B cell (primary cell): ENCODE data around the gene MEX3B. TPM values are rescaled to one million over a fixed set of nuclear protein-coding genes. Genes with fewer than 3 reads are reported as not detected.

Experiments used
- ATAC-seq: fragments of 200-7000 bp; cut with Tn5 transposase; one replicate; pipeline ENCODE4 v1.10.0; 2021; ENCODE audit warnings: low read depth, mild to moderate bottlenecking, moderate number of reproducible peaks, moderate library complexity
- CTCF ChIA-PET: fragments of 350-600 bp; sonication (Branson Sonifier 250); formaldehyde crosslinking; loops from one replicate; lab custom pipeline; 2021; ENCODE audit warnings: antibody characterized with exemption, inconsistent platforms; lab: Charles Lee
- POLR2A ChIA-PET: fragments of 350-600 bp; sonication (Branson Sonifier 250); formaldehyde crosslinking; loops from one replicate; lab custom pipeline; 2021; ENCODE audit warnings: antibody characterized with exemption; lab: Charles Lee
- DNase-seq: peaks from one replicate; pipeline ENCODE4 v3.0.0; 2013
- H2AFZ ChIP-seq: 2 replicates; pipeline ENCODE4 v1.6.1; 2012; ENCODE audit warnings: mild to moderate bottlenecking, low read depth, low read length; ENCODE audit not compliant: insufficient read depth, poor library complexity, severe bottlenecking
- H3K27ac ChIP-seq, 2 donors: 1 replicate in 1 of 2; 2 replicates in 1 of 2; pipeline ENCODE4 v1.5.1; 2012 to 2013; ENCODE audit warnings: low read length in 2 of 2, mild to moderate bottlenecking in 2 of 2, moderate library complexity in 1 of 2
- H3K27me3 ChIP-seq, 4 experiments: fragments of 200-600 bp in 1 of 4; sonication (generic) in 1 of 4; replicated peaks in 1 of 4; 1 replicate in 2 of 4; 2 replicates in 2 of 4; pipeline versions ENCODE4 v1.6.1 to v1.7.0; 2013 to 2016; ENCODE audit warnings: low read length in 3 of 4, mild to moderate bottlenecking in 2 of 4, mixed read lengths in 1 of 4, moderate library complexity in 1 of 4; ENCODE audit not compliant: insufficient read depth in 4 of 4, control insufficient read depth in 3 of 4; ENCODE audit errors: control extremely low read depth in 1 of 4
- H3K36me3 ChIP-seq, 2 experiments: replicated peaks in 1 of 2; 1 replicate in 1 of 2; 2 replicates in 1 of 2; pipeline versions ENCODE4 v1.6.1 to v1.7.1; 2013; ENCODE audit warnings: low read length in 1 of 2; ENCODE audit not compliant: insufficient read depth in 2 of 2, control insufficient read depth in 1 of 2; ENCODE audit errors: control extremely low read depth in 1 of 2, extremely low read depth in 1 of 2
- H3K4me1 ChIP-seq, 2 donors: fragments of 200-600 bp in 1 of 2; sonication (generic) in 1 of 2; 1 replicate in 1 of 2; 2 replicates in 1 of 2; pipeline versions ENCODE4 v1.5.1 to v1.6.1; 2013 to 2017; ENCODE audit warnings: low read length in 2 of 2; ENCODE audit not compliant: control insufficient read depth in 2 of 2, insufficient read depth in 2 of 2
- H3K4me2 ChIP-seq: replicated peaks from 2 replicates; pipeline ENCODE3; 2012; ENCODE audit warnings: mild to moderate bottlenecking, low read depth, low read length; ENCODE audit not compliant: poor library complexity, severe bottlenecking
- H3K4me3 ChIP-seq, 5 experiments: fragments of 200-600 bp in 1 of 5; sonication (generic) in 1 of 5; 1 replicate in 3 of 5; 2 replicates in 2 of 5; pipeline versions ENCODE4 v1.5.1 to v1.7.0; 2011 to 2016; ENCODE audit warnings: low read length in 4 of 5, mild to moderate bottlenecking in 4 of 5, low read depth in 2 of 5, control low read depth in 1 of 5, moderate library complexity in 1 of 5; ENCODE audit not compliant: insufficient read depth in 1 of 5; ENCODE audit errors: control extremely low read depth in 1 of 5, extremely low read depth in 1 of 5
- H3K79me2 ChIP-seq: fragments of 200-600 bp; sonication (generic); one replicate; pipeline ENCODE4 v1.6.0; 2016; ENCODE audit warnings: low read length; ENCODE audit not compliant: control insufficient read depth, insufficient read depth
- H3K9ac ChIP-seq: fragments of 200-600 bp; sonication (generic); 2 replicates; pipeline ENCODE4 v1.6.1; 2017; ENCODE audit warnings: mild to moderate bottlenecking, low read length, moderate library complexity
- H3K9me3 ChIP-seq, 3 donors: one replicate each; pipeline versions ENCODE4 v1.6.1 to v1.7.1; 2013; ENCODE audit warnings: low read length in 2 of 3; ENCODE audit not compliant: control insufficient read depth in 2 of 3, insufficient read depth in 1 of 3; ENCODE audit errors: control extremely low read depth in 1 of 3
- H4K20me1 ChIP-seq: 2 replicates; pipeline ENCODE4 v1.6.0; 2012; ENCODE audit warnings: mild to moderate bottlenecking, low read length; ENCODE audit not compliant: insufficient read depth, control insufficient read depth, poor library complexity, severe bottlenecking
- H3K27ac Mint-ChIP-seq: one replicate; pipeline ENCODE4 v1.8.0; 2021; ENCODE audit warnings: mixed read lengths
- H3K27me3 Mint-ChIP-seq: one replicate; pipeline ENCODE4 v1.8.0; 2021; ENCODE audit warnings: mixed read lengths
- H3K4me1 Mint-ChIP-seq: one replicate; pipeline ENCODE4 v1.8.0; 2021; ENCODE audit warnings: mixed read lengths
- H3K4me3 Mint-ChIP-seq: one replicate; pipeline ENCODE4 v1.8.0; 2021; ENCODE audit warnings: mixed read lengths
- H3K9me3 Mint-ChIP-seq: one replicate; pipeline ENCODE4 v1.8.0; 2022; ENCODE audit warnings: mixed read lengths; ENCODE audit not compliant: insufficient read depth
- EZH2 ChIP-seq: IDR thresholded peaks from 2 replicates; pipeline ENCODE4 v1.6.1; 2012; ENCODE audit warnings: borderline replicate concordance, low read depth, mild to moderate bottlenecking, moderate library complexity, low read length; ENCODE audit not compliant: insufficient read depth, poor library complexity, severe bottlenecking
- WGBS: methylation state at CpG from one replicate; pipeline ENCODE4 v1.1.5; 2013; ENCODE audit warnings: missing lambda C conversion rate; ENCODE audit not compliant: insufficient coverage; 5-methylcytosine and 5-hydroxymethylcytosine counted together
- intact Hi-C: fragments of 100-400 bp; cut with micrococcal nuclease; formaldehyde crosslinking; loops from one replicate; pipeline ENCODE4 v1.10.0; 2022
- polyA plus RNA-seq: library from polyadenylated mRNA; depleted of rRNA; stranded (reverse); fragments of >200 nt; gene quantifications from 2 replicates; pipeline ENCODE4 v1.2.3, GENCODE V29; 2012
- total RNA-seq, 2 donors: library from RNA; stranded (reverse); fragments of 120-200 nt in 1 of 2; gene quantifications; 1 replicate in 1 of 2; 2 replicates in 1 of 2; pipeline versions ENCODE4 v1.2.3 to v1.2.4, GENCODE V29; 2013 to 2022
- TF ChIP-seq, protein P1 (sequence below): fragments of 200-600 bp; IDR thresholded peaks from one replicate; pipeline ENCODE4 v1.8.0; 2022; ENCODE audit warnings: antibody characterized with exemption, mild to moderate bottlenecking

MEX3B gene
- total and polyA plus RNA-seq, 2 donors (not counting 1 experiment from before 2014, with no cell fraction given): 0.40 to 0.59 TPM

DNA sequence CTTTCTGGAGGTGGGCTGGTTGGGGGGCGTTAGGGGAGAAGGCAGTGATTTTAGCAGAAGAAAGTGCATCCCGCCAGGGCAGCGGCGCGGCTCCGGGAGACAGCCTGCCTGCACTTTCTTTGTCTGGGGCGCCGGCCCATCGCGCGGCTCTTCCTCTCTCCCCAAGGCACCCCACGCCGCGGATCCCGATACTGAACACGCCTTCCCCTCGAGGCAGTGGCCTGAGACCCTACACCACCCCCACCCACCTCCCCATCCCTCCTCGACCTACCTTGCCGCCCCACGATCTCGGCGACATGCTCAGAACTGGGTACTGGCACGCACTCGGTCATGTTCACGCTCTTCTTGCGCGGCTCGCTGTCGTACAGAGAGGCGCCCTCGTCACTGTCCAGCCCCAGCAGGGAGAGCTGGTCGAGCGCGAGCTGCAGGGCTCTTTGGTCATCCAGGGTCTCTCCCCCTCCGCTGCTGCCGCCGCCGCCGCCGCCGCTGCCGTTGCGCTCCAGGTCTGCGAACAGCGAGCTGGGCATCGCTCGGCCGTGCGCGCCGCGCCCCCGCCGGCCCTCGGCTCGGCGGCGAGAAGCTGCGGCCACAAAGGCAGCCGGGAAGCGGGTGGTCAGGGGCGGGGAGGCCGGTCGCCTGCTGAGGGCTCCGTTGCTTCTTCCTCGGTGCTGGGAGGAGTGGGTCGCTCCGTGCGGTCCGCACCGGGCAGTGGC is 483 bp downstream of the MEX3B start:
- peaks cover 27% of the 10 kb centered on the region for H3K27me3 Mint-ChIP-seq
- Histone ChIP-seq H3K79me2 (no peaks in the 10 kb centered on the region), H3K27ac (no peak overlapping the region), H3K4me3 (peak overlapping the region; percentile 26 to 85 (median 77)), H3K9me3 (peaks cover 0 to 15% (median 0%) of the 10 kb centered on the region in 3 donors), H3K36me3 (no peaks in the 10 kb centered on the region), H4K20me1 (no peaks in the 10 kb centered on the region), H3K4me2 (peak overlapping the region; percentile 98), H3K27me3 (peaks cover 0 to 29% (median 15%) of the 10 kb centered on the region in 4 experiments), H2AFZ (peak overlapping the region; percentile 89), H3K9ac (peak overlapping the region; percentile 65), H3K4me1 (peaks cover 19 to 28% of the 10 kb centered on the region in 2 donors)
- peak overlapping the region; percentile 56 for H3K27ac Mint-ChIP-seq
- under 1% methylated on average over 67 of the region's 71 CpGs for WGBS
- H3K9me3 Mint-ChIP-seq: no peaks in the 10 kb centered on the region
- H3K4me3 Mint-ChIP-seq: peak overlapping the region; percentile 92
- ATAC-seq: no peak
- ChIA-PET CTCF (interaction anchor here (0.8 kb wide), 1 partner anchor 64 kb away, joined by 4 read pairs; no protein-coding TSS in a partner anchor), POLR2A (no interaction called here)
- no peak for TF ChIP-seq EZH2
- TF ChIP-seq, protein P1, sequence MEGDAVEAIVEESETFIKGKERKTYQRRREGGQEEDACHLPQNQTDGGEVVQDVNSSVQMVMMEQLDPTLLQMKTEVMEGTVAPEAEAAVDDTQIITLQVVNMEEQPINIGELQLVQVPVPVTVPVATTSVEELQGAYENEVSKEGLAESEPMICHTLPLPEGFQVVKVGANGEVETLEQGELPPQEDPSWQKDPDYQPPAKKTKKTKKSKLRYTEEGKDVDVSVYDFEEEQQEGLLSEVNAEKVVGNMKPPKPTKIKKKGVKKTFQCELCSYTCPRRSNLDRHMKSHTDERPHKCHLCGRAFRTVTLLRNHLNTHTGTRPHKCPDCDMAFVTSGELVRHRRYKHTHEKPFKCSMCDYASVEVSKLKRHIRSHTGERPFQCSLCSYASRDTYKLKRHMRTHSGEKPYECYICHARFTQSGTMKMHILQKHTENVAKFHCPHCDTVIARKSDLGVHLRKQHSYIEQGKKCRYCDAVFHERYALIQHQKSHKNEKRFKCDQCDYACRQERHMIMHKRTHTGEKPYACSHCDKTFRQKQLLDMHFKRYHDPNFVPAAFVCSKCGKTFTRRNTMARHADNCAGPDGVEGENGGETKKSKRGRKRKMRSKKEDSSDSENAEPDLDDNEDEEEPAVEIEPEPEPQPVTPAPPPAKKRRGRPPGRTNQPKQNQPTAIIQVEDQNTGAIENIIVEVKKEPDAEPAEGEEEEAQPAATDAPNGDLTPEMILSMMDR: no peak
- intact Hi-C loops: loop anchor here (5.0 kb wide), 1 partner anchor 942 kb away; the partner anchor contains the start of gene RAMAC
- H3K4me1 Mint-ChIP-seq: peaks cover 20% of the 10 kb centered on the region
- DNase-seq: peak; percentile 55
